Liver (tissue), 9 donors: Measurements from ENCODE around the gene VASN. TPM values are rescaled to one million over a fixed set of nuclear protein-coding genes. Genes with fewer than 3 reads are reported as not detected.
A peak's percentile ranks its signal among the peaks of the same experiment; 100 is the strongest.

Experiments used
- DNase-seq: peaks from one replicate; pipeline ENCODE4 v3.0.0-alpha.2; 2017; ENCODE audit warnings: low spot score
- H3K27ac ChIP-seq, 2 donors: one replicate each; pipeline ENCODE4 v1.7.0; 2013; ENCODE audit warnings: inconsistent platforms in 2 of 2, low read length in 2 of 2, control low read depth in 1 of 2, low read depth in 1 of 2, mild to moderate bottlenecking in 1 of 2
- H3K27me3 ChIP-seq, 4 donors: one replicate each; pipeline versions ENCODE4 v1.6.1 to v1.7.0; 2013; ENCODE audit warnings: low read length in 3 of 4, inconsistent platforms in 1 of 4, mild to moderate bottlenecking in 1 of 4, moderate library complexity in 1 of 4; ENCODE audit not compliant: control insufficient read depth in 4 of 4, insufficient read depth in 4 of 4
- H3K36me3 ChIP-seq, 4 donors: one replicate each; pipeline versions ENCODE4 v1.6.1 to v1.7.0; 2013; ENCODE audit warnings: low read length in 3 of 4, mild to moderate bottlenecking in 3 of 4, low read depth in 1 of 4, moderate library complexity in 1 of 4; ENCODE audit not compliant: control insufficient read depth in 4 of 4, insufficient read depth in 3 of 4
- H3K4me1 ChIP-seq, 4 donors: one replicate each; pipeline versions ENCODE4 v1.6.1 to v1.7.0; 2013; ENCODE audit warnings: low read length in 3 of 4, mild to moderate bottlenecking in 3 of 4, moderate library complexity in 1 of 4; ENCODE audit not compliant: control insufficient read depth in 4 of 4, insufficient read depth in 4 of 4
- H3K4me3 ChIP-seq, 3 donors: one replicate each; pipeline versions ENCODE4 v1.6.1 to v1.7.0; 2013; ENCODE audit warnings: low read length in 3 of 3, control low read depth in 1 of 3, low read depth in 1 of 3, mild to moderate bottlenecking in 1 of 3
- H3K9ac ChIP-seq, 2 donors: one replicate each; pipeline ENCODE4 v1.7.0; 2013; ENCODE audit warnings: low read length in 2 of 2, mild to moderate bottlenecking in 2 of 2, moderate library complexity in 2 of 2, control low read depth in 1 of 2, low read depth in 1 of 2
- H3K9me3 ChIP-seq, 4 donors: one replicate each; pipeline versions ENCODE4 v1.6.1 to v1.7.0; 2013; ENCODE audit warnings: low read length in 3 of 4; ENCODE audit not compliant: control insufficient read depth in 4 of 4
- EGR1 ChIP-seq, 2 donors: IDR thresholded peaks; 2 replicates each; pipeline ENCODE4 v1.6.1; 2016 to 2018; ENCODE audit warnings: antibody characterized with exemption in 2 of 2, low read depth in 2 of 2
- FOXA1 ChIP-seq: IDR thresholded peaks from 2 replicates; pipeline ENCODE4 v1.6.1; 2016; ENCODE audit warnings: antibody characterized with exemption
- FOXA2 ChIP-seq: IDR thresholded peaks from 2 replicates; pipeline ENCODE4 v1.6.1; 2016; ENCODE audit warnings: antibody characterized with exemption
- GABPA ChIP-seq, 2 donors: IDR thresholded peaks in 1 of 2; conservative IDR thresholded peaks in 1 of 2; 2 replicates each; pipeline ENCODE4 v1.6.1; 2016; ENCODE audit warnings: antibody characterized with exemption in 2 of 2, mild to moderate bottlenecking in 1 of 2, moderate library complexity in 1 of 2
- HNF4A ChIP-seq, 2 donors: conservative IDR thresholded peaks; 2 replicates each; pipeline ENCODE4 v1.6.1; 2016; ENCODE audit warnings: antibody characterized with exemption in 2 of 2, mild to moderate bottlenecking in 2 of 2
- HNF4G ChIP-seq: IDR thresholded peaks from 2 replicates; pipeline ENCODE4 v1.6.1; 2016; ENCODE audit warnings: antibody characterized with exemption
- JUND ChIP-seq, 2 donors: IDR thresholded peaks; 2 replicates each; pipeline ENCODE4 v1.6.1; 2016; ENCODE audit warnings: antibody characterized with exemption in 2 of 2
- NR2F2 ChIP-seq: IDR thresholded peaks from 2 replicates; pipeline ENCODE4 v1.6.1; 2016; ENCODE audit warnings: antibody characterized with exemption
- RAD21 ChIP-seq, 2 donors: IDR thresholded peaks; 2 replicates each; pipeline ENCODE4 v1.6.1; 2016; ENCODE audit warnings: antibody characterized with exemption in 2 of 2, mild to moderate bottlenecking in 2 of 2
- RXRA ChIP-seq, 2 donors: IDR thresholded peaks; 2 replicates each; pipeline ENCODE4 v1.6.1; 2017 to 2018; ENCODE audit warnings: antibody characterized with exemption in 2 of 2, mild to moderate bottlenecking in 1 of 2
- SP1 ChIP-seq: IDR thresholded peaks from 2 replicates; pipeline ENCODE4 v1.6.1; 2018; ENCODE audit warnings: antibody characterized with exemption, mild to moderate bottlenecking
- TAF1 ChIP-seq: conservative IDR thresholded peaks from 2 replicates; pipeline ENCODE4 v1.6.1; 2016; ENCODE audit warnings: antibody characterized with exemption, mild to moderate bottlenecking
- YY1 ChIP-seq: IDR thresholded peaks from 2 replicates; pipeline ENCODE4 v1.6.1; 2016; ENCODE audit warnings: antibody characterized with exemption, mild to moderate bottlenecking
- WGBS: extraction: QIAGEN DNeasy Blood & Tissue Kit; methylation state at CpG from one replicate; pipeline ENCODE4 v1.1.7; 2013; 5-methylcytosine and 5-hydroxymethylcytosine counted together
- polyA plus RNA-seq, 2 donors: library from polyadenylated mRNA; stranded (reverse) in 1 of 2; unstranded in 1 of 2; fragments of 200-250 nt in 1 of 2; fragments of >200 nt in 1 of 2; fragmentation: Nextera tagmentation in 1 of 2; extraction: Ambion mirVana in 1 of 2; gene quantifications; one replicate each; pipeline versions ENCODE4 v1.2.1 to v1.2.3, GENCODE V29; 2013 to 2015
- total RNA-seq, 2 donors: library from RNA; depleted of rRNA; stranded (reverse); fragments of >200 nt; gene quantifications; one replicate each; pipeline ENCODE4 v1.2.3, GENCODE V29; 2014
- TF ChIP-seq, protein P1 (sequence below): IDR thresholded peaks from 2 replicates; pipeline ENCODE4 v1.6.1; 2016; ENCODE audit warnings: antibody characterized with exemption
- TF ChIP-seq, protein P2 (sequence below): IDR thresholded peaks from 2 replicates; pipeline ENCODE4 v1.6.1; 2016; ENCODE audit warnings: antibody characterized with exemption, mild to moderate bottlenecking
- TF ChIP-seq, protein P3 (sequence below): IDR thresholded peaks from 2 replicates; pipeline ENCODE4 v1.6.1; 2016; ENCODE audit warnings: antibody characterized with exemption
- TF ChIP-seq, protein P4 (sequence below): fragments of 150-350 bp; IDR thresholded peaks from 2 replicates; pipeline ENCODE4 v1.5.1; 2017; ENCODE audit warnings: improper control_type of control experiment, low read depth, low read length; ENCODE audit not compliant: missing input control
- TF ChIP-seq, protein P5 (sequence below): IDR thresholded peaks from 2 replicates; pipeline ENCODE4 v1.6.1; 2016; ENCODE audit warnings: antibody characterized with exemption
- donor health status: healthy.
- donor health status: healthy.
- donor health status: healthy.
- donor health status: healthy.
- donor health status: healthy.

VASN gene
- total and polyA plus RNA-seq, 4 donors = 6.2 to 26.9 (median 21.2) TPM

DNA sequence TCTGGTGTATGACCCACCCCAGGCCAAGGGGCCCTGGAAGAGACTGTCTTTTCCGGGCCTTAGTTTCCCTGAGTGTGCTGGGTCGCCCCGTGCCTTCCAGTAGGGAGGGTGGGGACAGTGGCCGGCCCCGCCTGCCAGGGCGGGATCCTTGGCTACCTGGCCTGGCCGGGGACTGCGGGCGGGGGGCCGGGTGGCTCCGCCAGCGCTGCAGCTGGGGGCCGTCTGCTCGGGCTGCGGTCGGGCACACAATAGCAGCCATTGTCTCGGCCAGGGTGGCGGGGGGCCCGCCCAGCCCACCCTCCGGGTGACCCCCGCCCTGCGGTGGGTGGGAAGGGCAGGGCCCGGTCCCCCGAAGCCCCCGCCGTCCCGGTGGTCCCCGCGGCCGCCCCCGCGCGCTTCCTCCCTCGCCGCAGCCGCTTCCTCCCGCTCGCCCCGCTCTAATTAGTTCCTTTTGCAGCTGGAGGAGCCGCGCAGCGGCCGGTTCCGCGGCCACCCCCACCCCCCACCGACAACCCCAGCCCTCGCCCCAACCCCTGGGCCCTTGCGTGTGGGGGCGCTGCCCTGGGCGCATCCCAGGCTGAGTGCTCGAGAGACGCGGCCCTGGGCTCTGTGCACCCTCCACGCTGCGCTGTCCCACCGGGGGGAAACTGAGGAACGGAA, 44.1 kb upstream of the VASN start:
- no peak for DNase-seq
- Histone ChIP-seq H3K27ac (peak overlapping the region; percentile 2 to 25), H3K36me3 (no peaks in the 10 kb centered on the region), H3K9me3 (no peaks in the 10 kb centered on the region), H3K27me3 (no peaks in the 10 kb centered on the region), H3K9ac (peak overlapping the region in 1 of 2 donors; percentile 60), H3K4me3 (peak overlapping the region in 2 of 3 donors; percentile 24 to 49), H3K4me1 (peaks cover 5 to 34% (median 11%) of the 10 kb centered on the region in 4 donors)
- WGBS = 8% methylated on average over 57 of the region's 57 CpGs
- no peak for TF ChIP-seq HNF4A (conservative IDR thresholded peaks at IDR 0.05)
- TF ChIP-seq, protein P1, sequence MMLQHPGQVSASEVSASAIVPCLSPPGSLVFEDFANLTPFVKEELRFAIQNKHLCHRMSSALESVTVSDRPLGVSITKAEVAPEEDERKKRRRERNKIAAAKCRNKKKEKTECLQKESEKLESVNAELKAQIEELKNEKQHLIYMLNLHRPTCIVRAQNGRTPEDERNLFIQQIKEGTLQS = no peak
- no peak for TF ChIP-seq FOXA1
- no peak for TF ChIP-seq YY1
- TF ChIP-seq, protein P2, sequence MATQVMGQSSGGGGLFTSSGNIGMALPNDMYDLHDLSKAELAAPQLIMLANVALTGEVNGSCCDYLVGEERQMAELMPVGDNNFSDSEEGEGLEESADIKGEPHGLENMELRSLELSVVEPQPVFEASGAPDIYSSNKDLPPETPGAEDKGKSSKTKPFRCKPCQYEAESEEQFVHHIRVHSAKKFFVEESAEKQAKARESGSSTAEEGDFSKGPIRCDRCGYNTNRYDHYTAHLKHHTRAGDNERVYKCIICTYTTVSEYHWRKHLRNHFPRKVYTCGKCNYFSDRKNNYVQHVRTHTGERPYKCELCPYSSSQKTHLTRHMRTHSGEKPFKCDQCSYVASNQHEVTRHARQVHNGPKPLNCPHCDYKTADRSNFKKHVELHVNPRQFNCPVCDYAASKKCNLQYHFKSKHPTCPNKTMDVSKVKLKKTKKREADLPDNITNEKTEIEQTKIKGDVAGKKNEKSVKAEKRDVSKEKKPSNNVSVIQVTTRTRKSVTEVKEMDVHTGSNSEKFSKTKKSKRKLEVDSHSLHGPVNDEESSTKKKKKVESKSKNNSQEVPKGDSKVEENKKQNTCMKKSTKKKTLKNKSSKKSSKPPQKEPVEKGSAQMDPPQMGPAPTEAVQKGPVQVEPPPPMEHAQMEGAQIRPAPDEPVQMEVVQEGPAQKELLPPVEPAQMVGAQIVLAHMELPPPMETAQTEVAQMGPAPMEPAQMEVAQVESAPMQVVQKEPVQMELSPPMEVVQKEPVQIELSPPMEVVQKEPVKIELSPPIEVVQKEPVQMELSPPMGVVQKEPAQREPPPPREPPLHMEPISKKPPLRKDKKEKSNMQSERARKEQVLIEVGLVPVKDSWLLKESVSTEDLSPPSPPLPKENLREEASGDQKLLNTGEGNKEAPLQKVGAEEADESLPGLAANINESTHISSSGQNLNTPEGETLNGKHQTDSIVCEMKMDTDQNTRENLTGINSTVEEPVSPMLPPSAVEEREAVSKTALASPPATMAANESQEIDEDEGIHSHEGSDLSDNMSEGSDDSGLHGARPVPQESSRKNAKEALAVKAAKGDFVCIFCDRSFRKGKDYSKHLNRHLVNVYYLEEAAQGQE = no peak

DNA sequence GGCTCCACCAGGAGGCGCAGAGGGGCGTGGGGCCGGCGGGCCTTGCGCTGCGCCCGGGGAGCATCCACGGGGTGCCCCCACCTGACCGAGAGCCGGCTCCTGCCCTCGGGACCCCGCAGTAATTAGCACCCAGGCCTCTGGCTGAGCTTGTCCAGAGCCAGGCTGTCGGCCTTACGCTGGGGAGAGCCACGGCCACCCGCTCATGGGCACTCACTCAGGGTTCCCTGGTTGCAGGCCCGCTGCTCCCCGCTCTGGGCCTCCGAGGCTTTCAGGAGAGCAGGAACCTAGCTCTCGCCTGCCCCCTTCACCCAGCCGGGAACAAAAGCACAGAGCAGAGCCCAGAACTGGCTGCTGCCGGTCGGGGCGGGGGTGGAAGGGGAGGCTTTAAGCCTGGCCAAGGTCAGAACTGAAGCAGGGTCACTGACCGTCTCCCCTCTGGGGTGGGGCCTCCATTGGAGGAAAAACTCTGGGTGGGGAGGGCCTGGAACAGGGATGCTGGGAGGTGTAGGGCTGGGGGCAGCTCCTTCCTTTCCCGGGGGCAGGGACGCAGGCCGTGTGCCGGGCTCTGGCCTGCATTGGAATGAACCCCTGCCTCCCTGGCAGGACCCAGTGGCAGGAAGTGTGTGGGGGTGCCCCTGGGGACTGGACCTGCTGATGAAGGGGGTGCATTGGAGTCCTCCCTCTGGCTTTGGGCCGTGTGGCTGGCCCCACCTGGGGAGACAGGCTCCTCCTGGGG, 43.4 kb upstream of the VASN start:
- H3K4me3 ChIP-seq = peak overlapping the region in 2 of 3 donors; percentile 24 to 49
- no peaks in the 10 kb centered on the region for H3K27me3 ChIP-seq
- peak; percentile 87 for TF ChIP-seq NR2F2
- TF ChIP-seq RXRA (IDR thresholded peaks at IDR 0.05) = peak; percentile 75 to 84
- TF ChIP-seq FOXA1 = no peak
- TF ChIP-seq TAF1 = no peak
- TF ChIP-seq FOXA2 = no peak
- TF ChIP-seq RAD21 (IDR thresholded peaks at IDR 0.05) = peak; percentile 79 to 83
- TF ChIP-seq GABPA (IDR thresholded peaks at IDR 0.05 in 1 of 2, conservative IDR thresholded peaks at IDR 0.05 in 1 of 2) = no peak
- TF ChIP-seq JUND (IDR thresholded peaks at IDR 0.05) = no peak
- peak; percentile 65 to 66 for TF ChIP-seq EGR1 (IDR thresholded peaks at IDR 0.05; ENCODE audit: low read depth in 2 of 2)
- TF ChIP-seq, protein P2 = no peak
- TF ChIP-seq, protein P1 = no peak
- peak; percentile 1 for TF ChIP-seq YY1
- TF ChIP-seq SP1 = peak; percentile 58
- TF ChIP-seq HNF4A (conservative IDR thresholded peaks at IDR 0.05) = peak in 1 of 2 donors; percentile 9
- TF ChIP-seq HNF4G = no peak
- TF ChIP-seq, protein P3, sequence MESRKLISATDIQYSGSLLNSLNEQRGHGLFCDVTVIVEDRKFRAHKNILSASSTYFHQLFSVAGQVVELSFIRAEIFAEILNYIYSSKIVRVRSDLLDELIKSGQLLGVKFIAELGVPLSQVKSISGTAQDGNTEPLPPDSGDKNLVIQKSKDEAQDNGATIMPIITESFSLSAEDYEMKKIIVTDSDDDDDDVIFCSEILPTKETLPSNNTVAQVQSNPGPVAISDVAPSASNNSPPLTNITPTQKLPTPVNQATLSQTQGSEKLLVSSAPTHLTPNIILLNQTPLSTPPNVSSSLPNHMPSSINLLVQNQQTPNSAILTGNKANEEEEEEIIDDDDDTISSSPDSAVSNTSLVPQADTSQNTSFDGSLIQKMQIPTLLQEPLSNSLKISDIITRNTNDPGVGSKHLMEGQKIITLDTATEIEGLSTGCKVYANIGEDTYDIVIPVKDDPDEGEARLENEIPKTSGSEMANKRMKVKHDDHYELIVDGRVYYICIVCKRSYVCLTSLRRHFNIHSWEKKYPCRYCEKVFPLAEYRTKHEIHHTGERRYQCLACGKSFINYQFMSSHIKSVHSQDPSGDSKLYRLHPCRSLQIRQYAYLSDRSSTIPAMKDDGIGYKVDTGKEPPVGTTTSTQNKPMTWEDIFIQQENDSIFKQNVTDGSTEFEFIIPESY = no peak
- TF ChIP-seq, protein P4, sequence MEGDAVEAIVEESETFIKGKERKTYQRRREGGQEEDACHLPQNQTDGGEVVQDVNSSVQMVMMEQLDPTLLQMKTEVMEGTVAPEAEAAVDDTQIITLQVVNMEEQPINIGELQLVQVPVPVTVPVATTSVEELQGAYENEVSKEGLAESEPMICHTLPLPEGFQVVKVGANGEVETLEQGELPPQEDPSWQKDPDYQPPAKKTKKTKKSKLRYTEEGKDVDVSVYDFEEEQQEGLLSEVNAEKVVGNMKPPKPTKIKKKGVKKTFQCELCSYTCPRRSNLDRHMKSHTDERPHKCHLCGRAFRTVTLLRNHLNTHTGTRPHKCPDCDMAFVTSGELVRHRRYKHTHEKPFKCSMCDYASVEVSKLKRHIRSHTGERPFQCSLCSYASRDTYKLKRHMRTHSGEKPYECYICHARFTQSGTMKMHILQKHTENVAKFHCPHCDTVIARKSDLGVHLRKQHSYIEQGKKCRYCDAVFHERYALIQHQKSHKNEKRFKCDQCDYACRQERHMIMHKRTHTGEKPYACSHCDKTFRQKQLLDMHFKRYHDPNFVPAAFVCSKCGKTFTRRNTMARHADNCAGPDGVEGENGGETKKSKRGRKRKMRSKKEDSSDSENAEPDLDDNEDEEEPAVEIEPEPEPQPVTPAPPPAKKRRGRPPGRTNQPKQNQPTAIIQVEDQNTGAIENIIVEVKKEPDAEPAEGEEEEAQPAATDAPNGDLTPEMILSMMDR = peak; percentile 53
- TF ChIP-seq, protein P5, sequence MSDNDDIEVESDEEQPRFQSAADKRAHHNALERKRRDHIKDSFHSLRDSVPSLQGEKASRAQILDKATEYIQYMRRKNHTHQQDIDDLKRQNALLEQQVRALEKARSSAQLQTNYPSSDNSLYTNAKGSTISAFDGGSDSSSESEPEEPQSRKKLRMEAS = no peak
- peak; percentile 72 for DNase-seq
- H3K27ac ChIP-seq = peak overlapping the region; percentile 25 to 76
- H3K9ac ChIP-seq = peak overlapping the region in 1 of 2 donors; percentile 60
- H3K36me3 ChIP-seq = no peaks in the 10 kb centered on the region
- 9% methylated on average over 30 of the region's 30 CpGs for WGBS
- no peaks in the 10 kb centered on the region for H3K9me3 ChIP-seq
- H3K4me1 ChIP-seq = peaks cover 5 to 34% (median 11%) of the 10 kb centered on the region in 4 donors
